Astrocyte (in vitro differentiated cells and primary cell): ENCODE results near the gene GLRA1. TPM values are rescaled to one million over a fixed set of nuclear protein-coding genes. Genes with fewer than 3 reads are reported as not detected.

Source experiments
- DNase-seq: peaks from one replicate; pipeline ENCODE4 v3.0.0-alpha.2; 2010; ENCODE audit warnings: low read depth
- FAIRE-seq: peaks from 2 replicates; lab custom pipeline; 2011; peaks lifted over from hg19 to GRCh38; lab: Jason Lieb, UNC
- H2AFZ ChIP-seq: 2 replicates; pipeline ENCODE4 v1.6.0; 2012; ENCODE audit warnings: low read depth, low read length, inconsistent platforms
- H3K27ac ChIP-seq: 2 replicates; pipeline ENCODE4 v1.5.1; 2011; ENCODE audit warnings: low read depth, low read length, inconsistent platforms
- H3K27me3 ChIP-seq: 2 replicates; pipeline ENCODE4 v1.6.0; 2011; ENCODE audit warnings: low read length, inconsistent platforms; ENCODE audit not compliant: insufficient read depth
- H3K36me3 ChIP-seq: 2 replicates; pipeline ENCODE4 v1.5.1; 2011; ENCODE audit warnings: low read length, inconsistent platforms; ENCODE audit not compliant: insufficient read depth
- H3K4me1 ChIP-seq: 2 replicates; pipeline ENCODE4 v1.5.1; 2011; ENCODE audit warnings: low read length, inconsistent platforms; ENCODE audit not compliant: insufficient read depth
- H3K4me2 ChIP-seq: 2 replicates; pipeline ENCODE4 v1.6.0; 2012; ENCODE audit warnings: low read length, inconsistent platforms
- H3K4me3 ChIP-seq: 2 replicates; pipeline ENCODE4 v1.5.1; 2011; ENCODE audit warnings: low read depth, mild to moderate bottlenecking, low read length, inconsistent platforms; ENCODE audit not compliant: insufficient read depth
- H3K79me2 ChIP-seq: 2 replicates; pipeline ENCODE4 v1.6.0; 2012; ENCODE audit warnings: mild to moderate bottlenecking, low read length, inconsistent platforms; ENCODE audit not compliant: insufficient read depth
- H3K9ac ChIP-seq: 2 replicates; pipeline ENCODE4 v1.6.0; 2012; ENCODE audit warnings: mild to moderate bottlenecking, low read length, inconsistent platforms
- H3K9me3 ChIP-seq: 2 replicates; pipeline ENCODE4 v1.5.1; 2012; ENCODE audit warnings: low read depth, mild to moderate bottlenecking, low read length, inconsistent platforms; ENCODE audit not compliant: insufficient read depth
- H4K20me1 ChIP-seq: 2 replicates; pipeline ENCODE4 v1.6.0; 2012; ENCODE audit warnings: low read length, inconsistent platforms; ENCODE audit not compliant: insufficient read depth
- H3K27ac Mint-ChIP-seq: one replicate; pipeline ENCODE4 v1.8.0; 2021; ENCODE audit warnings: mild to moderate bottlenecking, mixed read lengths; ENCODE audit not compliant: unreplicated experiment
- H3K27me3 Mint-ChIP-seq: one replicate; pipeline ENCODE4 v1.8.0; 2021; ENCODE audit warnings: low read depth, mixed read lengths; ENCODE audit not compliant: unreplicated experiment
- H3K36me3 Mint-ChIP-seq: one replicate; pipeline ENCODE4 v1.8.0; 2021; ENCODE audit warnings: low read depth, mixed read lengths; ENCODE audit not compliant: unreplicated experiment
- H3K4me1 Mint-ChIP-seq: one replicate; pipeline ENCODE4 v1.8.0; 2021; ENCODE audit warnings: low read depth, mixed read lengths; ENCODE audit not compliant: unreplicated experiment
- H3K4me3 Mint-ChIP-seq: one replicate; pipeline ENCODE4 v1.8.0; 2021; ENCODE audit warnings: mild to moderate bottlenecking, moderate library complexity, mixed read lengths; ENCODE audit not compliant: unreplicated experiment
- H3K9me3 Mint-ChIP-seq: one replicate; pipeline ENCODE4 v1.8.0; 2021; ENCODE audit warnings: mild to moderate bottlenecking, mixed read lengths; ENCODE audit not compliant: unreplicated experiment
- CTCF ChIP-seq: IDR thresholded peaks from 2 replicates; pipeline ENCODE4 v1.5.1; 2011; ENCODE audit warnings: low read depth, mild to moderate bottlenecking, inconsistent platforms, low read length, moderate library complexity; ENCODE audit not compliant: insufficient read depth
- EZH2 ChIP-seq: IDR thresholded peaks from 2 replicates; pipeline ENCODE4 v1.6.1; 2012; ENCODE audit warnings: mild to moderate bottlenecking, low read length, inconsistent platforms; ENCODE audit not compliant: insufficient read depth
- total RNA-seq: library from RNA; stranded (reverse); gene quantifications from 2 replicates; pipeline ENCODE4 v1.2.1, GENCODE V29; 2021

The GLRA1 gene
- total RNA-seq, 1 donor from 2014 or later = not detected

GRCh38 chr5:151966046-151966445 lies 41.4 kb upstream of the GLRA1 start:
- no peak for DNase-seq

GRCh38 chr5:151964471-151964870 lies 39.8 kb upstream of the GLRA1 start:
- H3K27me3 Mint-ChIP-seq = peaks cover 6% of the 10 kb centered on the region
- Histone ChIP-seq H3K4me3 (no peak overlapping the region), H3K27me3 (peaks cover 5% of the 10 kb centered on the region)

More at GRCh38 chr5:151966046-151966445, 41.4 kb upstream of the GLRA1 start:
- H3K4me1 Mint-ChIP-seq = peaks cover 4% of the 10 kb centered on the region
- Histone ChIP-seq H3K4me1 (no peaks in the 10 kb centered on the region), H3K79me2 (no peaks in the 10 kb centered on the region), H2AFZ (no peak overlapping the region), H3K9ac (no peak overlapping the region), H3K27me3 (no peaks in the 10 kb centered on the region), H3K27ac (no peak overlapping the region), H3K4me3 (no peak overlapping the region), H3K9me3 (peaks cover 3% of the 10 kb centered on the region), H3K36me3 (no peaks in the 10 kb centered on the region), H4K20me1 (no peaks in the 10 kb centered on the region), H3K4me2 (no peak overlapping the region)
- H3K27me3 Mint-ChIP-seq = peaks cover 4% of the 10 kb centered on the region
- FAIRE-seq = no peak
- no peak overlapping the region for H3K27ac Mint-ChIP-seq
- H3K9me3 Mint-ChIP-seq = no peaks in the 10 kb centered on the region
- no peak overlapping the region for H3K4me3 Mint-ChIP-seq
- no peak for TF ChIP-seq EZH2
- no peak for TF ChIP-seq CTCF
- no peaks in the 10 kb centered on the region for H3K36me3 Mint-ChIP-seq

More at GRCh38 chr5:151964471-151964870, 39.8 kb upstream of the GLRA1 start:
- Mint-ChIP-seq H3K4me3 (no peak overlapping the region), H3K4me1 (peaks cover 4% of the 10 kb centered on the region), H3K36me3 (no peaks in the 10 kb centered on the region), H3K27ac (no peak overlapping the region), H3K9me3 (no peaks in the 10 kb centered on the region)
- Histone ChIP-seq H4K20me1 (no peaks in the 10 kb centered on the region), H3K27ac (no peak overlapping the region), H3K36me3 (no peaks in the 10 kb centered on the region), H2AFZ (no peak overlapping the region), H3K4me1 (no peaks in the 10 kb centered on the region), H3K79me2 (no peaks in the 10 kb centered on the region), H3K9ac (no peak overlapping the region), H3K9me3 (peaks cover 3% of the 10 kb centered on the region), H3K4me2 (no peak overlapping the region)
- DNase-seq (no peak), FAIRE-seq (no peak)
- TF ChIP-seq CTCF = no peak
- TF ChIP-seq EZH2 = no peak
